HUES6 (cell line): ENCODE measurements around the gene OXTR.

Experiments
- H3K27ac ChIP-seq: 2 replicates; pipeline ENCODE4 v1.7.0; 2013; ENCODE audit warnings: low read depth, mild to moderate bottlenecking, low read length, inconsistent platforms
- H3K27me3 ChIP-seq: 2 replicates; pipeline ENCODE4 v1.6.1; 2013; ENCODE audit warnings: low read length; ENCODE audit not compliant: control insufficient read depth, insufficient read depth
- H3K36me3 ChIP-seq: 2 replicates; pipeline ENCODE4 v1.6.1; 2013; ENCODE audit warnings: low read length; ENCODE audit not compliant: control insufficient read depth, insufficient read depth
- H3K4me1 ChIP-seq: 2 replicates; pipeline ENCODE4 v1.6.1; 2013; ENCODE audit warnings: low read length; ENCODE audit not compliant: control insufficient read depth, insufficient read depth
- H3K4me3 ChIP-seq: 2 replicates; pipeline ENCODE4 v1.5.1; 2013; ENCODE audit warnings: low read depth, low read length
- H3K9ac ChIP-seq: one replicate; pipeline ENCODE4 v1.6.1; 2013; ENCODE audit warnings: mild to moderate bottlenecking, low read length
- H3K9me3 ChIP-seq: 2 replicates; pipeline ENCODE4 v1.6.1; 2013; ENCODE audit warnings: low read depth, low read length; ENCODE audit not compliant: control insufficient read depth, insufficient read depth

The OXTR gene

DNA sequence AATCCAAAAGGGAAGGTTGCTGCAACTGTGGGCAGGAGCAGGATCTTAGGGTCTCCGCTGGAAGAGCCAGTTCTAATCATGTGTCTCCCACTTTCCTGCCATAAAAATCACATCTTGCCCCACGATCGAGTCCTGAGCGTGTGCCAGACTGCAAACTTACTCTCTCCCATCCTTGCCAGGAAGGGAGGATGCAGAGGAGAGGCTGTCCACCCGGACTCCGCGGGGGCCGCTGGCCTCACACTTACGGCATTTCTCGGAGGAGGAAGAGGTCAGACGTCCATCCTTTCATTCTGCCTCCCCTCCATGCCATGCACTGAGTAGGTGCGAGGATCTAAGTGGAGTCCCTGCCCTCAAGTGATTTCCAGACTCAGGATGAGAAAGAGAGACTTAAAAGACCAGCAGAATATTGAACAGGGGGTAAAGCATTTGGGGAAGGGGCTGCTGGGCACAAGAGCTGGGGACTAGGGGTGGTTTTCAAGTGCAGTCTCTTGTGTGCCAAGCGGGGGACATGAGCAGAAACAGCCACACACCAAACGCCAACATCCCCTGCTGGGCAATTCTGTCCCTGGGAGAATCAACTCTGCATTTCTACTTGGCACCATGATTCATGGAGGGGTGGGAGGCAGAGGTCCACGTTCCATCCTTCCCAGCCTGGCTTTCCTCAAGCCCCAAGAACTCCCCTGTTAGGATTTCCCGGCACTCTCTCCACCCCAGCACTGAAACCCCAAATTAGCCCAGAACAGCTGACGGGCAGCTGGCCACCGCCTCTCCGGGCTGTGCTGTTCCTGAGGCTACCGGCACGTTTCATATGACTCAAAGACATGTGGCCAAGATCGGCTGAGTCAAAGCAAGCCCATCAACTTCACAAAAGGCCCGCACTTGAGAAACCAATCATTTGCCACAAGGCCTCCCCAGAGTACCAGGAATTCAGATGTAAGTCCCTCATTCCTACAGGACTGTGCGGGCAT, 11.6 kb downstream of the OXTR start:
- H3K36me3 ChIP-seq: no peaks in the 10 kb centered on the region
- peaks cover 4% of the 10 kb centered on the region; the same call in 1 of the 2 replicates for H3K27me3 ChIP-seq
- H3K27ac ChIP-seq: no peak overlapping the region
- no peak overlapping the region for H3K4me3 ChIP-seq
- H3K4me1 ChIP-seq: peaks cover 3% of the 10 kb centered on the region; the same call in 1 of the 2 replicates
- H3K9me3 ChIP-seq: no peaks in the 10 kb centered on the region
- H3K9ac ChIP-seq: no peak overlapping the region

DNA sequence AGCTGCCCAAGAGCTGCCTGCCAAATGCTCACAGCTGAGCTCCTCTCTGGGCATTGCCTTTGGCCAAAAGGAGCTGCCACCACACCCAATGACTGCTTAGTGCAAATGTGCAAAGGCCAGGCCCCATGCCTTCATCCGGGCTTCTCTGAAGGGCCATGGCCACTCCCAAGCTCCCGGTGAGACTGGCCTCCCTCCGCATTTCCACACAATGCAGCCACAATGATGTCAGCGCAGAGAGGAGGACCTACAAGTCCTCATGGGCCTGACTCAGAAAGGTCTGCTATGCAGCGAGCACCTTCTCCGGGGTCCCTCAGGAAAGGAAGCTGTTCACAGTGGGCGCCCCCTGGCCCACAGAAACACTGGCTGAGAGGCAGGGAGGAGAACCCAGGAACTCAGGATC, 12.7 kb downstream of the OXTR start:
- Histone ChIP-seq H3K9ac (no peak overlapping the region), H3K4me3 (no peak overlapping the region), H3K4me1 (peaks cover 3% of the 10 kb centered on the region; the same call in 1 of the 2 replicates), H3K27ac (no peak overlapping the region), H3K36me3 (no peaks in the 10 kb centered on the region), H3K27me3 (peaks cover 4% of the 10 kb centered on the region; the same call in 1 of the 2 replicates), H3K9me3 (no peaks in the 10 kb centered on the region)

DNA sequence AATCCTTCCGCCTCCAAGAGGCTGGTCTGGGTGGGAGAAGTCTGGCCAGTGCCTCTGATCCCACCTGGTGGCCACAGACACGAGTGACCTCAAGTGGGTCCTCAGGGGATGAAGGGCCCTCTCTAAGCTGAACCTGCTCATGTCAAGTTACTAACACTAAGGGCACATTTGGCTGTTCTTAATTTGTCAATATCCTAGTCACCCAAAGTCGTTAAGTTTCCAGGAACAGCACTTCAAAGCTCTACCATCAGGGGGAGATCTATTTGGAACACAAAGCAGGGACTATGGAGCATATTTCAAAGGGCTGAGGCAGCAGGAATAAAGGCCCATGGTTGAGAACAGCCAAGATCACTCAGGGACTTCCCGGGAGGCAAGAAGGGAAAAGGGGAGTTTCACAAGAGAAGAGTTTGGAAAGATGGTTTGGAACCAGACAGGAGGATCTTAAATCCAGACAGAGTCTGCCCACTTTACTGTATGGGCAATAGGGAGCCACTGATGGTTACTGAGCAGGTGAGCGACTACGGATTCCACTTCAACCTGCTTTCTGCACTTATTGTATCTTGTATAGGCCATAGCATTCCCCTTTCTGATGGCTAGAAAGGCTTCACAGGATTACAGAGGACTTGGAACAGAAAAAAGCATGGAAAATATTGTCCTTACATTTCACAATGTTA, 13.7 kb downstream of the OXTR start:
- peaks cover 3% of the 10 kb centered on the region; the same call in 1 of the 2 replicates for H3K4me1 ChIP-seq
- no peaks in the 10 kb centered on the region for H3K9me3 ChIP-seq
- H3K36me3 ChIP-seq: no peaks in the 10 kb centered on the region
- H3K9ac ChIP-seq: no peak overlapping the region
- H3K27ac ChIP-seq: no peak overlapping the region
- H3K27me3 ChIP-seq: peaks cover 4% of the 10 kb centered on the region; the same call in 1 of the 2 replicates
- no peak overlapping the region for H3K4me3 ChIP-seq

DNA sequence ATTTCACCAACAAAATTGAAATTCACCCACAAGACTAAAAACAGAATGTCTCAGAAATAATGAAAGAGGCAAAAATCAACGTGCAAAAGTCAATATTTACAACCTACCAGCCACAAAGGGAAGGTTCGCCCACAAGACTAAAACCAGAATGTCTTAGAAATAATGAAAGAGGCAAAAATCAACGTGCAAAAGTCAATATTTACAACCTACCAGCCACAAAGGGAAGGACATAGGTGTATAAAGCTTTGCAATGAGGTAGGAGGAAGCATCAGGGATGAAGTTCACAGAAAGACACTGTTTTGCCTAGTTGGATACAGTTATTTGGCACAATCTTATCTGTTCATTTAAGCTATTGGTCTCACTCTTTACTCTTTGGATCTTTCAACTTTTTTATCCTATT, 14.3 kb downstream of the OXTR start:
- Histone ChIP-seq H3K27ac (no peak overlapping the region), H3K9me3 (no peaks in the 10 kb centered on the region), H3K4me1 (peaks cover 3% of the 10 kb centered on the region; the same call in 1 of the 2 replicates), H3K27me3 (no peaks in the 10 kb centered on the region), H3K9ac (no peak overlapping the region), H3K36me3 (no peaks in the 10 kb centered on the region), H3K4me3 (no peak overlapping the region)

DNA sequence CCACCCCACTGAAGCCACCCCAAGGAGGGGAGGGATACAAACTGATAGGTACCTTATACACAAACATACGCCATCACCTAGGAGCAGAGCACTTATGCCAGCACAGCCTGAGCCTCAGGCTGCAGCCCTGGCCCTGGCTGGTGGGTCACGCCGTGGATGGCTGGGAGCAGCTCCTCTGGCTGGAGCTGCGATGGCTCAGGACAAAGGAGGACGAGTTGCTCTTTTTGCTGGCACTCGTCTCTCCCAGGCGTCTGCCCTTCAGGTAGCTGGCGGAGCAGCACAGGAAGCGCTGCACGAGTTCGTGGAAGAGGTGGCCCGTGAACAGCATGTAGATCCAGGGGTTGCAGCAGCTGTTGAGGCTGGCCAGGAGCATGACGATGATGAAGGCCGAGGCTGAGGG, 16.6 kb downstream of the OXTR start:
- Histone ChIP-seq H3K4me3 (no peak overlapping the region), H3K9ac (no peak overlapping the region), H3K9me3 (no peaks in the 10 kb centered on the region), H3K27ac (no peak overlapping the region), H3K4me1 (peaks cover 3% of the 10 kb centered on the region; the same call in 1 of the 2 replicates), H3K27me3 (no peaks in the 10 kb centered on the region), H3K36me3 (no peaks in the 10 kb centered on the region)

DNA sequence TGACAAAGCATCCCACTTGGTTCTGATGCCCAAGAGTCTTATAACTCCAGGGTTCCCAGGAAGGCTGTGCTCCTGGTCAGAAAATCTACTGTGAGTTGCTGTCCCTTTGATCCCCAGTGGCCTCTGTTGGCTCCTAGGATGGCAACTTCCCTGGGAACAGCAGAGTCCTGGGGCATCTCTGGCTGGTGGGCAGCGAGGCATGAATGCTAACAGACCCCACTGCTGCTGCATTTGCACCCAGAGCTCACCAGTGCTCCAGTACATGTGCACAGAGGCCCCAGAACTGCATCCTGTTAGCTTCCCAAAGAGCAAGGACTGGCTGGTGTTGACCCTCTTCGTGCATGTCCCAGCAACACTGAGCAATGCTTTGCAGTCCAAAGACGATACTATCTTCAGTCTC, 20.1 kb downstream of the OXTR start:
- H3K4me3 ChIP-seq: no peak overlapping the region
- no peak overlapping the region for H3K9ac ChIP-seq
- H3K36me3 ChIP-seq: no peaks in the 10 kb centered on the region
- no peaks in the 10 kb centered on the region for H3K9me3 ChIP-seq
- H3K4me1 ChIP-seq: no peaks in the 10 kb centered on the region
- no peak overlapping the region for H3K27ac ChIP-seq
- no peaks in the 10 kb centered on the region for H3K27me3 ChIP-seq

DNA sequence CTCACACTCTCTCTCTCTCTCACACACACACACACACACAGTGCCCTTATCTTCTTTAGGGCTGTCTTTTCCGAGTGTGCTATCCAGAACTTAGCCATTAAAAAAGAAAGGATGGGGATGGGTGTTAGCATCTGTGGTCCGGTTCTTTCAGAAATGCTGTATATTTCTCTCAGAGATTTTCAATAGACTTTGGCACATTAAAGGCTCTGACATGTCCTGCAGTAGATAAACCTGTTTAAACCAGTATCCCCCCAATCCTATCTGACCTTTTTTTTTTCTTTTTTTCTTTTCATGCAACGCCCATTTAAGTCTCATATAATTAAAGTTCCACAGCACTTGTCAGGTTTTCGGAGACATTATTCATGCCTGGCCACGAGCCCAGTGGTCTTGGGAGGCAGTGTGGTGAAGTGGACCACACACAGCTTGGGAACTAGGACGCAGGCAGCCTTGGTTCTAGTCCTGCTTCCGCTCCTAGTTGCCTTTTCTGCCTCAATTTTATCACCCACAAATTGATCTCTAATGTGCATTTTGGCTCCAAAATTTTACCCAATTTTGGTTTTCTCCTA, 22.6 kb downstream of the OXTR start:
- H3K4me1 ChIP-seq: peaks cover 22% of the 10 kb centered on the region
- H3K36me3 ChIP-seq: no peaks in the 10 kb centered on the region
- H3K4me3 ChIP-seq: no peak overlapping the region
- H3K9ac ChIP-seq: no peak overlapping the region
- H3K27me3 ChIP-seq: no peaks in the 10 kb centered on the region
- no peaks in the 10 kb centered on the region for H3K9me3 ChIP-seq
- no peak overlapping the region for H3K27ac ChIP-seq

DNA sequence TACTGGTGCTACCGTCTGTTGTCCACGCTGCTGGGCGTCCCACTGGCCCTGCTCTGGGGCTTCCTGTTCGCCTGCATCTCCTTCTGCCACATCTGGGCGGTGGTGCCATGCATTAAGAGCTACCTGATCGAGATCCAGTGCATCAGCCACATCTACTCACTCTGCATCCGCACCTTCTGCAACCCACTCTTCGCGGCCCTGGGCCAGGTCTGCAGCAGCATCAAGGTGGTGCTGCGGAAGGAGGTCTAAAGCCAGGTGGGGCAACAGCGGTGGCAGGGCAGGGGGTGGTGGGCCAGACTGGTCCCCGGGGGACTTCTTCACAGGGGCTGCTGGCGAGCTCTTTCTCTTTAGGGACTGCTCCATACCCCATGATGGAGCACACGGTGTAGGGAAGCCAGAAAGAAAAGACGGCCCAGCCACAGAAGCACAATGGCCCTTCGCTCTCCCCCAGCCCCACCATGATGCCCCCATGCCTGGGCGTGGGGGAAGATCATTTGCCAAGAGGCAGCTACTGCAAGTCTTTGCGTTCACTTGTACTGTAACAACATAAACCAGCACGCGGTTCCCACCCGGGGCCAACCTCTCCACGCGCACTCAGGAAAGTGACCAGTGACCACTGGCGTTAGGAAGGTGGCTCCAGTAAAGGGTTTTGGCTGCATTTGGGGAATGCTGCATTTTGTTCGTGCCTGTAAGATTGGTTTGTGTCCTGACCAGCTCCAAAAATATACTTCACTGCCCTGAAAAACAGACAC, 23.6 kb downstream of the OXTR start:
- no peak overlapping the region for H3K4me3 ChIP-seq
- no peak overlapping the region for H3K9ac ChIP-seq
- peaks cover 31% of the 10 kb centered on the region for H3K4me1 ChIP-seq
- no peaks in the 10 kb centered on the region for H3K9me3 ChIP-seq
- H3K27me3 ChIP-seq: no peaks in the 10 kb centered on the region
- no peak overlapping the region for H3K27ac ChIP-seq
- no peaks in the 10 kb centered on the region for H3K36me3 ChIP-seq

DNA sequence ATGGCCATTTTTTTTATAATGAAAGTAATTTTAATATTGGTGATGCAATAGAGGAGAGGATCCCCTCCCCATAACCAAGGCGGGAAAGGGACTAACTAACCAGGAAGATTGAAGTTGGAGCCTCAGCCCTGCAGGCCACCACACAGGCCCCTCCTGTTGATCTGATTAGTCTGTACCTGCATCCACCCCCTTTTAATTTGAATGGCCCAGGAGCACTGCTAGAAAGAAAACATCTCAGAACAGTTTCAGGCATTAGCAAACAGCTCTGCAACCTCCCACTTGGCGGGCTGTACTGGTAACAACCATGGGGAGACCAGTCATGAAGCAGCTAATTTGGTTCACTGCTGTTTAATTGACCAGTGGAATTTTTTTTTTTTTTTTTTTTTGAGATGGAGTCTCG, 25.5 kb downstream of the OXTR start:
- peaks cover 37% of the 10 kb centered on the region for H3K4me1 ChIP-seq
- H3K9me3 ChIP-seq: no peaks in the 10 kb centered on the region
- H3K27me3 ChIP-seq: no peaks in the 10 kb centered on the region
- no peak overlapping the region for H3K9ac ChIP-seq
- H3K27ac ChIP-seq: no peak overlapping the region
- H3K4me3 ChIP-seq: no peak overlapping the region
- no peaks in the 10 kb centered on the region for H3K36me3 ChIP-seq

DNA sequence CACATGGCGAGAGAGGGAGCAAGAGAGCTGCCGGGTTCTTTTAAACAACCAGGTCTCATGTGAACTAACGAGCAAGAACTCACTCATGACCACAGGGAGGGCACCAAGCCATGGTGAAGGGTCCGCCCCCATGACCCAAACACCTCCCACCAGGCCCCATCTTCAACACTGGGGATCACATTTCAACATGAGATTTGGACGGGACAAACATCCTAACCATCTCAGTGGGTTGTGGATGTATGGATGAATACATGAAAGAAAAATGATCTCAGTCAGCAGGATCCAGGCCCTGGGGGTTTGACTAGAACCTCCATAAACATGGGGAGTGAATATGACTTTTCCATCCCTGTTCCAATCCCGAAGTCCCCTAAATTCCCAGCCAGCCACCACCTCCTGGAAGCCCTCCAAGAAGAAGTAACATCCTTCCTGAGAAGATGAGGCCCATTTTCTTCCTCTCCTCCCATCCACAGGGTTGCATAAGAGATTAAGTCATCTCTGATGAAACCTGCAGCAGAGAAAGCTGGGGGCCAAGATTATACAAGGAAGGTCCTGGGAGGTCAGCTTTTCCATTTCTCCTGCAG, 26.3 kb downstream of the OXTR start:
- no peak overlapping the region for H3K9ac ChIP-seq
- H3K4me1 ChIP-seq: peaks cover 37% of the 10 kb centered on the region
- no peaks in the 10 kb centered on the region for H3K27me3 ChIP-seq
- no peak overlapping the region for H3K27ac ChIP-seq
- H3K36me3 ChIP-seq: no peaks in the 10 kb centered on the region
- no peak overlapping the region for H3K4me3 ChIP-seq
- H3K9me3 ChIP-seq: no peaks in the 10 kb centered on the region
